Kasumi-1 (cell line): ENCODE measurements around the gene SORCS1.

Experiments
- DNase-seq, 2 experiments: peaks; one replicate each; lab custom pipeline; 2025; lab: John Stamatoyannopoulos, UW

SORCS1 gene

DNA sequence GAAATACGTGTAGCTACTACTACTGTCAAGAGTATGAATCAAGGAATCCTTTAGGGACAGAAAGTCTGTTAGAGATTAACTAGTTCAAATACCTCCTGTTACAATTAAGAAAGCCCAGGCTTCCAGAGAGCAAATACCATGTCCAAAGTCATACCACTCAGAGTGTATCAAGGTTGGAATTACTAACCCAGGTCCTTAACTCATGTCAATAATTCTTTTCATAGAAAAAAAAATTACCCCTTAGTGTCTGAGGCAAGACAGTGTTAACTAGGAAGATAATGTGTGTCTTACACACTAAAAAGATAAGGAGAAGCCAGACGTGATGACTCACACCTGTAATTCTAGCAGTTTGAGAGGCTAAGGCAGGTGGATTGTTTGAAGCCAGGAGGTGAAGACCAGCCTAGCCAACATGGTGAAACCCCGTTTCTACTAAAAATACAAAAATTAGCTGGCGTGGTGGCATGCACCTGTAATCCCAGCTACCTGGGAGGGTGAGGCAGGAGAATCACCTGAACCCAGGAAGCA is 423.4 kb downstream of the SORCS1 start:
- no peak for DNase-seq

DNA sequence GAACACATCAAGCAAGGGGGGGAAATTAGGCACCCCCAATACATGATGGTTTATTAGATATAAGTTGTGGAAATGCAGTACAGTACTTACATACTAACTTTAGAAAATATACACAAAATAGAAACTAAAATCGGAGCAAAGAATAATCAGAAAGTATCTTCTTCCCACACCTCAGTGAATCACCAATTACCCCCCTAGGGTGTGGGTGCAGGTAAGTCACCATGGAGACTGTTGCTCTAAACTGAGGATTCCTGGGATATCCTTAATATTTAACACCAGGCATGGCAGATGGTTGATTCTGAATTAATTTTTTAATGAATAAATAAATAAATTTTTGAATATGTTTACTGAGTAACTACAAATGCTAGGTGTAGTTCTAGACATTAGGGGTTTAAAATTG is 424.4 kb downstream of the SORCS1 start:
- DNase-seq = no peak

DNA sequence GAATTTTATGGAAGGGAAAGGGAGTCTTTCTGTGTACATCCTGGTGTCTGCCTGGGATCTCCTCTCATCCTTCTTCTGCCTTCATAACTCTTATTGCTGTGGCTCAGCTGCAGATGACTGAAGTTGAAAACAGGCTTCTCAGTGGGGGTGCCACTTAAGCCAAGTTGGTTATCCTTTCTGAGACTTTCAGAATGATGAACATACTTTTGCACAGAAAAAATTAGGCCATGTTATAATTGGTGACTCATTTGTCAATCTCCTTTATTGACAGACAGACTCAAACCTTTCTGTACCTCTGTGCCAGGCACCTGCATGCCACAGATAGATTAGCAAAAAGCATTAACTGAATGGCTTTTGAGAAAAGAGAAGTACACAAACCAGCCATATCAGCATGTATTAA is 430.3 kb downstream of the SORCS1 start:
- DNase-seq = no peak

DNA sequence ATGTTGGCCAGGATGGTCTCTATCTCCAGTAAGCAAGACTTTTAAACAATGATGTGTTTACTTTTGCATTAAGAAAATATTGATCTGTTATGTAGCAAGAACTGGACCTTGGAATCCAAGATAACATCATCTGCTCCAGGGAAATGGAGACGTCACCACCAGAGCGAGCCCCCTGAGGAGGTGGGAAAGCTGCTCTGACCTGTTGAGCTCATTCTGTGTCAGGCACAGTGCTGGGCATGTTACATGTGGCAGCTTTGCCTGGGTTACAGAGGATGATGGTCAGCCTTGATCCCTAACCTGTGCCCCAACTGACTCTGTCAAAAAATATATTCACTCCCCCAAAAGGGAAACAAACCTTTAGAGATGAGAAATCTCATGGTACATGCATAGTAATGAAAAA is 436.3 kb downstream of the SORCS1 start:
- no peak for DNase-seq

DNA sequence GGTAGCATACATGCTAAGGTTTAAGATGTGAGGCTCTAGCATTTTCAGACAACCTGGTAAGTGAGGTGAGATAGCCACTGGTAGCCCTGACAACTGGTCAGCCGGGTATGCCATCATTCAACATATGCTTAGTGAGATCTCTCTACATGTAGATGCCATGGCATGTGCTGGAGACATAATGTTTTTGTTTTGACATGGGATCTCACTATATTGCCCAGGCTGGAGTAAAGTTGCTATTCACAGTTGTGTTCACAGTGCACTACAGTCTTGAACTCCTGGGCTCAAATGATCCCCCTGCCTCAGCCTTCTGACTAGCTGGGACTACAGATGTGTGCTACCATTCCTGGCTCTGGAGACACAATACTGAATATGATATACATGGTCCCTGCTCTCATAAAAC is 437.3 kb downstream of the SORCS1 start:
- DNase-seq = no peak

DNA sequence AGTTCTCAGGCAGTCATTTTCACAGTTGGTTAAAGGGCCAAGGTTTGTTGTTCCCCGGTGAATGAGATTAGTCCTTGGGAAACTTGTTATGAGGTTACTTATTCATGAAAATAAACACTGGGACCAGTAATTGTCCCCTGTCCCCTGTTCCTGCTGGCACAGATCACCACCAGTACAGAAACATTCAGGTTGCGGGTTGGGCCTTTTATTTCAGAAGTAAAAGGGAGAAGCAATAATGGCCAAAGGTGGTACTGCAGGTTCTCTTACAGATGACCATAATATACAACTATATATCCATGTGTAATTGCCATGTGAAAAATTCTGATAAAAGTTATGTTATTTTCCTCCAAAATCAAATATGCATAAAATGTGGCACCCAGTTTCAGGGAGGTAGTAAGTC is 442.0 kb downstream of the SORCS1 start:
- DNase-seq = peak in 1 of 2 experiments; percentile 13

DNA sequence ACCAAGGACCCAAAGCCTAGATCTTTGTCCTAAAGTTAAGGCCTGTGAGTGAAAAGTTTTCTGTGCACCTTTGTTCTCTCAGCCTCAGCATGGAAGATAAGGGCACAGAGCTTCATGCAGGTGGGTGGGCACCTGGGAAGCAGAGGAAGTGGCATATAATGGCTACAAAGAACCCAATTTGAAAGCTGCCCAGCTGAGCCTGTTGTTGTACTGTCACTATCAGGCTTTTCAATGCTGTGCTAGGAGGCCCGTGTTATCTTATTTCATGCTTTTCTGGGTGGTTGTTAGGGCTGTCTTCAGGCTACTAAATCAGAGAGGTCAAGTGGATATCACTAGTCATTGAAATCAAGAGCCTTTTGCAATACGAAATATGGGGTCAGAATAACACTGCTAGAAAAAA is 443.8 kb downstream of the SORCS1 start:
- DNase-seq = no peak

DNA sequence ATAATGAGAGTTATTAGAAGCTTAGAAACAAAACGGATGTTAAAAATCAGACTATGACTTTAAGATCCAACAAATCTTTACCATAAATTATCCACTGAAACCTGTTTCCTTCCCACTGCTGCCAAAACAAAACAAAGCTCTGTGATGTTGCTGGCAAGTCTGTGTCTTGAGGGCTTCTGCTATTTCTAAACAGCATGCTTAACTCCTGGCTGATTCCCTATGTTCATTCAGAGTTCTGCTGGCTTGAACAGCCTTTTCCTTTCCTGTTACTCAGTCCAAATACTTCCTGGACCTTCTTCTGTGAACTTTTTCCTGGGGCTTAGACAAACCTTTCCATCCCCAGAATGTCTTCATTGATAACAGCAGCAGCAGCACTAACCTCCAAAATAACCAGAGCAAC is 448.1 kb downstream of the SORCS1 start:
- DNase-seq = no peak

DNA sequence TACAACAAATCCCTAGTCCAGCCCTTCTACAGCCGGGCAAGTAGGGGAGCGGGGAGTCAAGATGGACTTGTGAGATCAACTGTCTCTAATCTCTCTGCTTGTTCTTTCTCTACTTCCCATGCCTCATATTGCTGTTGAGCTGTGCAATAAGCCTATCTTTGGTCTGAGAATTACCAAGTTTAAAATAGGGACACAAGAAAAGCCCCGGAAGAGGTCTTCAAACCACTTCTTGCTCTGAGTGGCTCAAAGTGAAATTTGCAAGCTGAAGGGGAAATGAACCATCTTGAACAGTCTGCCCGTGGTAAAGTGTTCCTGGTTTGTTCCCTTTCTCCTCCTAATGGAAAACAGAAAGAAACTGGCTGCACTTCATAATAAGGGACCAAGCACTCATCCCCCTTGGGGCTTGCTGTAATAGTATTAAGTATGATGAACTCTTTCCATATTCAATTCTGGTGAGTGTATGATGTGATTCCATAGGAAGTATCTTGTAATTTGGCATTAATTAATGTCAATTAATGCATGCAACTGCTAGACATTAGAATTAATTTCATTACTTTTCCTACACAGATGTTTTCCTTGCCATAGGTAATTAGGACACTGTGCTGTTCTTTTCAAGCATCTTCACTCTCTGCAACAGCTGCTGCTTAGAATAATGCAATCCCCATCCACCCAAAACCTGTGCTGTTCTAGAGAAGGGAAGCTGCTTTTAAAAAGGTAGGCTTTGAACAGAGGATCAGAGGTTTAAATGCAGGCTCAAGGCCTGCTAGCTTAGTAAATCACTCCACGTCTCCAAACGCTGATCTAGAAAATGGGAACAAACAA is 449.6 kb downstream of the SORCS1 start:
- peak; percentile 52 to 55 for DNase-seq

DNA sequence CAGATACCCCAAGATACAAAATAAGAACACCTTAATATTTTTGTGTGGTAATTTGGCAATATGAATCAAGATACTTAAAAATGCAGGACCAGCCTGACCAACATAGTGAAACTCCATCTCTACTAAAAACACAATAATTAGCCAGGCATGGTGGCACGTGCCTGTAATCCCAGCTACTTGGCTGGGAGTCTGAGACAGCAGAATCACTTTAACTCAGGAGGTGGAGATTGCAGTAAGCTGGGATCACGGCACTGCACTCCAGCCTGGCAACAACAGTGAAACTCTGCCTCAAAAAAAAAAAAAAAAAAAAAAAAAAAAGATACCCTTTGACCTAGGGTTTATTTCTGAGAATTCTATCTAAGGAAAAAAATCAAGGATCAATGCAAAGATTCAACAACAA is 450.7 kb downstream of the SORCS1 start:
- no peak for DNase-seq

DNA sequence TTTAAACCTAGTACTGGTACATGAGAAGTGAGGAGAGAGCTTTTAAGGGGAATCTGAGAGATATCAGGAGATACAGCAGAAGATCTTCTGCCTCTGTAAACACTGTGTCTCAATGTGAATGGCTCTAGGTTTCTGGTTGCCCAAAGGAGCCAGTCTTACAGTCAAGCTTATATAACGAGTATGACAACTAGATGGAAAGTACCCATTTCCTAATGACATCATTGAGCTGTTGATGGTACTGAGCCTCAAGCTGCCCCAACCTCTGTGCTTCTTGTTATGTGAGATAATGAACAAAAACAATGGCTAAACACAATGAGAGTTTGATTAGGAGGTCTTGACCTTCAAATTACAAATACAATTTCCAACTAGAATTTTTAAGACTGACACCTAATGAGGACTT is 451.5 kb downstream of the SORCS1 start:
- no peak for DNase-seq

DNA sequence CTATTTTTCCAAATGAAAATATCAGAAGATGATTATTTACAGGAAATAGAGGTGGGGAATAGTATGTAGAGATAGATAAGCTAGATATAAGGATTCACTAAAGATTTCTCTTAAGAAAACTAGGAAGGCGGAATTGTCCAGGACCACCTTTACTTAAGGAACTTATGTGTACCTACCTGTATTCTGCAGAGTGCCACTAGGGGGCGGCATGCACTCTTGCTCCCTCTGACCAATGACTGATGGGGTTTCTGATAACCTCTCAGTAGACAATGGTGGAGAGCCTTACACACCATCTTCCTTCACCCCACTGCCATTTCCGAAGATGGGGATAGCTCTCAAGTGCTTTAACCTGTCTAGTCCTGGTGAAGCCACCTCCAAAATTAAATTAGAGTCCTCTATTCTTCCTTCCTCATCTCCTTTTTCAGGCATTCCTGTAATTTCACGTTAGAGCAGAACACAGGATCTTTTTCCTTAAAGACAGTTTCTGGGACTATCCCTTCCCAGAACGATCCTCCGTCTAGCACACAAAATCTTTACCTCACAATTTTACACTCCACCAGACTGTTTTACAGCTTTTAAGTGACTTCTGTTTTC is 453.1 kb downstream of the SORCS1 start:
- DNase-seq = peak; percentile 64

DNA sequence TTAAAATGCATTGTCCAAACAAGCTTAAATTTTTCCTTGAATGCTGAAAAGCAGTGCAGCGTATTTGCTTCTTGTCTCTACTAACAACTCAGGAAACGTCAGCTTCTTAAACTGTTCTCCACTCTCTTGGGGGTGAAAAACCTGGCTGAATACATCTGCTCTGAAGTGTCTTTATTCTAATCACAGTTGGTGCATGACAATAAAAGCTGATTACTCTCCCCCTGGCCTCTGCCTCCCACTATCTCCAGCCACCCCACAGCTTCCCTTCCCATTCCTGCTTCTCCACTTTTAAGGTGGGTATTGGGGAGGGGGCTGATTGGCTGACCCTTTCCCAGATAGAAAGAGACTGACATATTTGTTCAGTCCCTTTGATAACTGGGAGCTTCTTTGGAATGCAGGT is 456.0 kb downstream of the SORCS1 start:
- DNase-seq = no peak

DNA sequence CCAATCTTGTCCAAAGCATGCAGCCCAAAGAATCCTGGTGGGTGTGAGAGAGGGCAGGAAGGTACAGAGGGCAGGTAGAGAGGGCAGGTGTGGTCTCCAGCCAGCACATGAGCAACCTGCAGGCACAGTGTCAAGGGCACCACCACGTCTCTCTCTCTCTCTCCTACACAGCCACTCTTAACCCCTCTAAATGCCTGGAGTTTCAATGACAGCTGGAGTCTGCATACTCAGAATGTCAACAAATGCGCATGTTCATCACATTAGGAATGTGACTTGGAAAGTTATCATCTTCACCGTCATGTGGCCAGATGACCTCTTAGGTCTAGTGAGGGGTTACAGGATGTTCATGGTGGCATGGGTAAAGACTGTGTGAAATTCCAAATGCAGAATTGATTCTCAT is 456.8 kb downstream of the SORCS1 start:
- DNase-seq = no peak

DNA sequence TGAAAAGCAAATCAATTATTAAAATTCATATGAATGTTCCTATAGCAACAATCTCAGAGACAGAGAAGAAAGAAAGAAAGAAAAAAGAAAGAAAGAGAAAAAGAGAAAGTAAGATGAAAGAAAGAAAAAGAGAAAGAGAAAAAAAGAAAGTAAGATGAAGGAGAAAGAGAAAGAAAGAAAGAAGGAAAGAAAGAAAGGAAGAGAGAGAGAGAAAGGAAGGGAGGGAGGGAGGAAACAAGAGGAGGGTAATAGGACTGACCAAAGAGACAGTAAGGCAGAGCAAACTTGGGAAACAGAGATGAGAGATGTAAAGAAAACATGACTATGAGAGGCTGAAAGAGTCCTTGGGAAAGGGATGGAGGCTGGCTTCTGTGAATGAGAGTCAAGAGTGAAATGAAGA is 458.4 kb downstream of the SORCS1 start:
- DNase-seq = no peak

DNA sequence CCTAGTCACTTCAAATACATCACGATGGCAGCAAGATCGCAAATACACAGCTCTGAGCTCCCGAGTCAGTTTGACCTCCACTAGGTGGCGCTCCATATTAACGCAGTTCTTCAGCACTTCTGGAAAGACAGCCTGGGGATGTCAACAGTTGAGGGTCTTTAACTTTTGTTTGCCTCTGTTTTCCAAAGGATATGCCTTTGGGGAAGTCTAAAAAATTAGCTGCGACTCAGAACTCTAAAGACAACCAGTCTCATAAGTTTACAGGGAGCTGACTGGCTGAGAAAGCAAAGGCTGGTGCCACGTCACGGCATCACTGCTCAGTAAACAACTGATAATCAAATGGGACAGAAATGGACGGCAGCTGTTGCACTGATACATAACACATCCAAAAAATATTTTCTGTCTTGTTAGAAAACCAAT is 458.8 kb downstream of the SORCS1 start:
- DNase-seq = peak; percentile 87 to 91

DNA sequence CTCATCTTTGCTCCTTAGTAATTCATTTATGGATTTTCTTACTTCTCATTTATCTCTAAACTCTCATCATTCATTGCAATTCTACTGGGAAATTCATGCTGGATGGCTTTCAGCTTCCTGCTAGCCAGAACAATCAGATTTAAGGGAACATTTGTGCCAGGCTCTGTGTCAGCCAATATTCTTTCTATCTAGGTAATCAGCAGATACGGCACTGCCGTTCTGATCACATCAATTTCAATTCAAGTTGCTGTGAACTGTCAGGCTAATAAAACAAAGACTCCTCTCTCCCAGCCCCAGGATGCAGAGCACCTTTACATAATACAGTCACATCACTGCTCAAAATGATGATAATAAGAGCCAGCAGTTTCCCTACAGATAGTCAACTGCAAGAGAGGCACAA is 468.3 kb downstream of the SORCS1 start:
- no peak for DNase-seq

DNA sequence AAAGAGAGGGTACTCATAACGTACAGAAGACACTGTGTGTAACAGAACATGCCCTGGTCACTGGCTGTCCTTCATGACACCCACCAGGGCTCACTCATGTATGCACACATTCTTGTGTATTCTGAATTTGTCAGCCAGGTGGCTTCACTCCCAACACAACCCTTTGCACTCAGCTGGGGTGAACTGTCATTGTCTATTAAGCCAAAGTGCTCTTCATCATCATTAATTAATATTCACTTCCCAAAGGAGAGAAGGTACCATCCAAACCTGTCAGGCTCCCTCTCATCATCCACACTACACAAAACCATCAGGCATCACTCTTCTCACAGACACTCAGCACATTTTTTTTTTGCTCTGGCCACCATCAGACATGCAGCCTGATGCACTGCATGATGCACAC is 469.8 kb downstream of the SORCS1 start:
- DNase-seq = no peak

DNA sequence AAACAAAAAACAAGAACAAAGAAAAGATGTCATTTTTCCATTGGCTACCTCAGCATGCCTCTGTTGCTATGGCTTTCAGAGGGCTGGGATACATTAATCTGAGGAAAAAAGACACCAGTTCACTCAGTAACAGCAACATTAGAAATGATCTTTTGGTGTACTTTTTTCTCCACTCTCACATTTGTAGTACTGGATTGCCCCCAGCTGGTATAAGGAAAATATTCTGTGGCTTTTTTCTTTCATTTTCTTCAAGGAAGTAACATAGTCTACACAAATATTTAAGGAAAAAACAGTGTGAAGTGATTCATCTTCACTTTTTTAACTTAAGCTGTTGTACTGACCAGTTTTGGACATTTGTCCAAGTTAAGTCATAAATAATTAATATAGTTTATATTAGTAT is 482.3 kb downstream of the SORCS1 start:
- DNase-seq = no peak

DNA sequence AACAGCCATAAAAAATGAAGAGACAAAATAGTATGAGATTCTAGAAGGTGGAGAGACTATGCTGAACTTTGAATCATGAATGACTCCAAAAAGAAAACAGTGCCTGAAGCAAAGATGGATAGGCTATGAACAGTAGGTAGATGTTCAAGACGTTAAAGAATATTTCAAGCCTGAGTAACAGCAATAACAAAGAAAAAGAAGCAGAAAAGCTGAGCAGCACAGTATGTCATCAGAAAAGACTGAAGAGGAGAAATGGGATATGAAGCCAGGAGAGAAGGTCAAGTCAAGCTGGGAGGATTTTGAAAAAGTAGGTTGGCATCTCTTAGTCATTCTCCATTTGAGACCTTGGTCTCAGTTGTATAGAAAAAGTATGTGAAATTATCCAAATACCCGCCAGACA is 484.4 kb downstream of the SORCS1 start:
- no peak for DNase-seq

DNA sequence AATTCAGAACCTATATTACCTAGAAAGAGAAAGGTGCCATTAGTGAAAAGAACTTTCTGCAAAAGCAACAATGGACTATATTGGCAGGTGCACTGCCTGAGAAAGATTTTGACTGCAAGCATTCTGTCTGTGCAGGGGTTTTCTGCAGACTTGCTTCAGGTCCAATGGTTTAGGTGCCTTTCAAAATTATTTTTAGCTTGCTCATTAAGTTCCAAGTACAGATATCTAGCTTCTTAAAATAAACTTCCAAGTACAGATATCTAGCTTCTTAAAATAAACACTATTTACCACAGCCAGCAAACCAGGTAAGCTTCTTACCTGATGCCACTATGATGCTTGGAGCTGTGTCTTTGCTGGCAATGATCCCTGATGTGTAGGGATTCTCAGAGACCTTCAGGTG is 485.2 kb downstream of the SORCS1 start:
- no peak for DNase-seq

DNA sequence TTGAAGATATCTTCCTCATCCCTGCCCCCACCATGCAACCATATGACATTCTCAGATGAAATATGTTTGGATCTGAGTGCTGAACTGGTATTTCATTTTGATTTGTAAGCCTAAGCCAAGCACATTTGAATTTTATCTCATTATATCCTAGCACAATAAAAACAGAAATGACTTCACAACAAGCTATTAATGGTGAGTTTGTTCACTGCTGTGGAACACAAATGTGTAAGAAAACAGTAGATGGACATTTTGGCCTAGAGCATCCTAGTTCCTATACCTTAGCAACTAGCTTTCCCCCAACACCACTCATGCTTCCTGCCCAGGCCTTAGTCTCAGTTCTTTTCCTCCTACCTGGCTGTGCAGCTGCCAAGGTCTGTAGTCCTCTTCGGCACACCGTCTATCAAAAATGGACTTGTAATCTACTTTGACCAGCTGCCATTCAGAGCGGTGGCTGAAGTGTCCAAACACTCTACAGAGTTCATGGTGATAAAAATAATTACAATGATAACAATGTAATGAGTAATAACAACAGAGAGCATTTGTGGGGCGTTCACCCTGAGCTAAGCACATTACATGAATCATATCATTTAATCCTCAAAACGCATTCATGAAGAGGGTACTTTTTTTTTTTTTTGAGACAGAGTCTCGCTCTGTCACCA is 491.9 kb downstream of the SORCS1 start:
- DNase-seq = no peak

DNA sequence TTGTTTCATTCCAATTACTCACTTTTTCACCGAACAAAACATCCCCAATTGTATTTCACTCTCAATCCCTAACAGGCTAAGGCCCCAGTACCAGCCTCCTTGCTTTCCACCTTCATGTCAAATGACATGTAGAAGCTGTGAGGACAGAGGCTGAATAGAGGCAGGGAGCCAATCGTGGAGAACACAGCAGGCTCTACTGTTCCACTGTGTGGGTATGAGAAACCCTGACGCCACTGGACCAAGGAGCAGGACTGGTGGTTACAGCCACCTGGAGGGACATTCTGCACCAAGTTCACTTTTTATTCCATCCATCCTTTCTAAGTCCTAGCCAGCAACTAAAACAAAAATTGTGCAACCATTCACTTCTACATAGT is 502.8 kb downstream of the SORCS1 start:
- DNase-seq = no peak
